SK-N-SH (cell line): ENCODE data around the gene PYY. TPM values are rescaled to one million over a fixed set of nuclear protein-coding genes. Genes with fewer than 3 reads are reported as not detected.

Experiments used
- CTCF ChIA-PET: fragments of 300-600, 350-600 bp; formaldehyde crosslinking; extraction: SDS; loops from one replicate; lab custom pipeline; 2021; lab: Yijun Ruan, JAX
- POLR2A ChIA-PET: fragments of 350-600 bp; sonication (Branson Sonifier 250); formaldehyde crosslinking; extraction: SDS; loops from one replicate; lab custom pipeline; 2020; ENCODE audit warnings: antibody characterized with exemption, inconsistent platforms; lab: Yijun Ruan, JAX
- DNase-seq: peaks from one replicate; pipeline ENCODE4 v3.0.0; 2012
- H2AFZ ChIP-seq: fragments of 200-600 bp; sonication (generic); 2 replicates; pipeline ENCODE4 v1.8.1; 2016; ENCODE audit warnings: antibody characterized with exemption, mild to moderate bottlenecking, low read depth
- H3F3A ChIP-seq: fragments of 200-600 bp; sonication (generic); replicated peaks from 2 replicates; pipeline ENCODE3; 2016; ENCODE audit warnings: antibody characterized with exemption, mild to moderate bottlenecking; ENCODE audit not compliant: insufficient read depth
- H3K27ac ChIP-seq, 2 experiments: fragments of 200-500 bp in 1 of 2; fragments of 200-600 bp in 1 of 2; sonication (Bioruptor generic) in 1 of 2; sonication (generic), shearing (Covaris generic) in 1 of 2; 2 replicates each; pipeline versions ENCODE4 v1.5.1 to v1.6.1; 2014 to 2016; ENCODE audit warnings: low read depth in 2 of 2, inconsistent platforms in 1 of 2, low read length in 1 of 2, mild to moderate bottlenecking in 1 of 2, mixed read lengths in 1 of 2
- H3K27me3 ChIP-seq: fragments of 200-600 bp; sonication (generic), shearing (Covaris generic); 2 replicates; pipeline ENCODE4 v1.6.1; 2016; ENCODE audit warnings: mixed run types; ENCODE audit not compliant: insufficient read depth
- H3K36me3 ChIP-seq, 2 experiments: fragments of 200-500 bp in 1 of 2; fragments of 200-600 bp in 1 of 2; sonication (Bioruptor generic) in 1 of 2; sonication (generic) in 1 of 2; replicated peaks in 1 of 2; 2 replicates each; pipeline versions ENCODE3 to v1.5.1; 2014 to 2016; ENCODE audit warnings: low read length in 1 of 2, mild to moderate bottlenecking in 1 of 2; ENCODE audit not compliant: insufficient read depth in 2 of 2, control insufficient read depth in 1 of 2
- H3K4me1 ChIP-seq, 2 experiments: fragments of 200-500 bp in 1 of 2; fragments of 200-600 bp in 1 of 2; sonication (Bioruptor generic) in 1 of 2; sonication (generic), shearing (Covaris generic) in 1 of 2; 2 replicates each; pipeline versions ENCODE4 v1.5.1 to v1.6.1; 2014 to 2016; ENCODE audit warnings: low read depth in 1 of 2, low read length in 1 of 2, mixed run types in 1 of 2; ENCODE audit not compliant: insufficient read depth in 2 of 2, control insufficient read depth in 1 of 2
- H3K4me2 ChIP-seq: fragments of 200-600 bp; sonication (generic), shearing (Covaris generic); 2 replicates; pipeline ENCODE4 v1.6.1; 2017; ENCODE audit warnings: mixed run types
- H3K4me3 ChIP-seq, 2 experiments: fragments of 200-500 bp in 1 of 2; fragments of 200-600 bp in 1 of 2; sonication (Bioruptor generic) in 1 of 2; sonication (generic), shearing (Covaris generic) in 1 of 2; 2 replicates each; pipeline versions ENCODE4 v1.5.1 to v1.8.1; 2014 to 2016; ENCODE audit warnings: low read depth in 2 of 2, inconsistent platforms in 1 of 2, low read length in 1 of 2, mild to moderate bottlenecking in 1 of 2, mixed read lengths in 1 of 2, moderate library complexity in 1 of 2
- H3K79me2 ChIP-seq: fragments of 200-600 bp; sonication (generic); 2 replicates; pipeline ENCODE4 v1.8.1; 2017; ENCODE audit warnings: mild to moderate bottlenecking; ENCODE audit not compliant: insufficient read depth
- H3K9ac ChIP-seq: fragments of 200-600 bp; sonication (generic); 2 replicates; pipeline ENCODE4 v1.6.1; 2017; ENCODE audit warnings: mixed run types
- H3K9me2 ChIP-seq: fragments of 200-600 bp; sonication (generic); 2 replicates; pipeline ENCODE4 v1.6.1; 2017; ENCODE audit warnings: mixed run types
- H3K9me3 ChIP-seq: fragments of 200-600 bp; sonication (generic); 2 replicates; pipeline ENCODE4 v1.6.1; 2017; ENCODE audit warnings: mixed run types, mild to moderate bottlenecking, moderate library complexity
- H4K20me1 ChIP-seq: fragments of 200-600 bp; sonication (generic); 2 replicates; pipeline ENCODE4 v1.6.1; 2017; ENCODE audit warnings: mild to moderate bottlenecking, mixed run types; ENCODE audit not compliant: insufficient read depth
- CHD2 ChIP-seq: fragments of 150-350 bp; IDR thresholded peaks from 2 replicates; pipeline ENCODE4 v1.6.1; 2018; ENCODE audit warnings: low read length; ENCODE audit not compliant: partially characterized antibody
- ELF1 ChIP-seq: IDR thresholded peaks from 2 replicates; pipeline ENCODE4 v1.4.0; 2012
- FOSL2 ChIP-seq: IDR thresholded peaks from 2 replicates; pipeline ENCODE4 v1.4.0; 2012; ENCODE audit warnings: low read depth, mild to moderate bottlenecking, moderate library complexity, borderline replicate concordance
- GABPA ChIP-seq: IDR thresholded peaks from 2 replicates; pipeline ENCODE4 v1.4.0; 2012; ENCODE audit warnings: low read depth, mild to moderate bottlenecking
- IRF3 ChIP-seq: fragments of 150-350 bp; IDR thresholded peaks from 2 replicates; pipeline ENCODE4 v1.6.1; 2016; ENCODE audit warnings: mild to moderate bottlenecking, low read depth, low read length
- MAX ChIP-seq: IDR thresholded peaks from 2 replicates; pipeline ENCODE4 v1.4.0; 2012; ENCODE audit warnings: low read depth
- MEF2A ChIP-seq: IDR thresholded peaks from 2 replicates; pipeline ENCODE4 v1.4.0; 2012; ENCODE audit warnings: low read depth, borderline replicate concordance
- RFX5 ChIP-seq: IDR thresholded peaks from 2 replicates; pipeline ENCODE4 v1.6.1; 2012; ENCODE audit warnings: mild to moderate bottlenecking, improper control_type of control experiment, low read length
- SMC3 ChIP-seq: IDR thresholded peaks from 2 replicates; pipeline ENCODE4 v1.6.1; 2012; ENCODE audit warnings: low read depth, low read length, improper control_type of control experiment
- TAF1 ChIP-seq: IDR thresholded peaks from 2 replicates; pipeline ENCODE4 v1.6.1; 2012; ENCODE audit warnings: low read depth, mild to moderate bottlenecking, low read length, moderate library complexity, borderline replicate concordance
- TCF12 ChIP-seq: IDR thresholded peaks from 2 replicates; pipeline ENCODE4 v1.4.0; 2012
- TEAD4 ChIP-seq: IDR thresholded peaks from 2 replicates; pipeline ENCODE4 v1.4.0; 2012; ENCODE audit warnings: mild to moderate bottlenecking, borderline replicate concordance; ENCODE audit not compliant: insufficient read depth
- YY1 ChIP-seq: IDR thresholded peaks from 2 replicates; pipeline ENCODE4 v1.4.0; 2012; ENCODE audit warnings: low read depth, mild to moderate bottlenecking
- WGBS: methylation state at CpG from one replicate; pipeline ENCODE4 v1.1.6; 2017; ENCODE audit warnings: low lambda C conversion rate; 5-methylcytosine and 5-hydroxymethylcytosine counted together
- polyA plus RNA-seq, 3 experiments: library from polyadenylated mRNA; depleted of rRNA; stranded (reverse); fragments of >200 nt; gene quantifications; 2 replicates each; pipeline ENCODE4 v1.2.3, GENCODE V29; 2012
- TF ChIP-seq, protein P1 (sequence below): IDR thresholded peaks from 2 replicates; pipeline ENCODE4; 2012
- TF ChIP-seq, protein P2 (sequence below): IDR thresholded peaks from 2 replicates; pipeline ENCODE4 v1.4.0; 2012; ENCODE audit warnings: low read depth, borderline replicate concordance
- TF ChIP-seq, protein P3 (sequence below): fragments of 150-350 bp; IDR thresholded peaks from 2 replicates; pipeline ENCODE4 v1.6.1; 2017; ENCODE audit warnings: antibody characterized with exemption, low read length, low read depth, borderline replicate concordance

PYY gene
- 0.10 and 0.21 TPM in 2 replicates for polyA plus RNA-seq (2012; rRNA removed)
- 0.08 and 0.14 TPM in 2 replicates for polyA plus RNA-seq (2012; cell fraction: cytosol; rRNA removed)
- polyA plus RNA-seq (2012; cell fraction: nucleus; rRNA removed), result 0.33 and 0.36 TPM in 2 replicates

GRCh38 chr17:43953746-43954145 lies at the start of gene PYY:
Gene PYY (minus strand): TSS chr17:43953940. CDS start chr17:43953483, 457 bp downstream.
- Histone ChIP-seq H3K9me3 (no peaks in the 10 kb centered on the region), H3K9ac (no peak within 1 kb of the TSS), H3K4me2 (no peak within 1 kb of the TSS), H3K9me2 (no peaks in the 10 kb centered on the region), H3F3A (no peaks in the 10 kb centered on the region), H3K4me3 (no peak within 1 kb of the TSS), H2AFZ (no peak within 1 kb of the TSS), H3K36me3 (no peaks in the 10 kb centered on the region), H3K4me1 (no peaks in the 10 kb centered on the region), H4K20me1 (no peaks in the 10 kb centered on the region), H3K79me2 (no peaks in the 10 kb centered on the region), H3K27me3 (no peaks in the 10 kb centered on the region), H3K27ac (no peak within 1 kb of the TSS)
- no peak for TF ChIP-seq MAX
- TF ChIP-seq, protein P1, sequence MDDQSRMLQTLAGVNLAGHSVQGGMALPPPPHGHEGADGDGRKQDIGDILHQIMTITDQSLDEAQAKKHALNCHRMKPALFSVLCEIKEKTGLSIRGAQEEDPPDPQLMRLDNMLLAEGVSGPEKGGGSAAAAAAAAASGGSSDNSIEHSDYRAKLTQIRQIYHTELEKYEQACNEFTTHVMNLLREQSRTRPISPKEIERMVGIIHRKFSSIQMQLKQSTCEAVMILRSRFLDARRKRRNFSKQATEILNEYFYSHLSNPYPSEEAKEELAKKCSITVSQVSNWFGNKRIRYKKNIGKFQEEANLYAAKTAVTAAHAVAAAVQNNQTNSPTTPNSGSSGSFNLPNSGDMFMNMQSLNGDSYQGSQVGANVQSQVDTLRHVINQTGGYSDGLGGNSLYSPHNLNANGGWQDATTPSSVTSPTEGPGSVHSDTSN, result no peak
- no peak for TF ChIP-seq TEAD4
- TF ChIP-seq, protein P2, sequence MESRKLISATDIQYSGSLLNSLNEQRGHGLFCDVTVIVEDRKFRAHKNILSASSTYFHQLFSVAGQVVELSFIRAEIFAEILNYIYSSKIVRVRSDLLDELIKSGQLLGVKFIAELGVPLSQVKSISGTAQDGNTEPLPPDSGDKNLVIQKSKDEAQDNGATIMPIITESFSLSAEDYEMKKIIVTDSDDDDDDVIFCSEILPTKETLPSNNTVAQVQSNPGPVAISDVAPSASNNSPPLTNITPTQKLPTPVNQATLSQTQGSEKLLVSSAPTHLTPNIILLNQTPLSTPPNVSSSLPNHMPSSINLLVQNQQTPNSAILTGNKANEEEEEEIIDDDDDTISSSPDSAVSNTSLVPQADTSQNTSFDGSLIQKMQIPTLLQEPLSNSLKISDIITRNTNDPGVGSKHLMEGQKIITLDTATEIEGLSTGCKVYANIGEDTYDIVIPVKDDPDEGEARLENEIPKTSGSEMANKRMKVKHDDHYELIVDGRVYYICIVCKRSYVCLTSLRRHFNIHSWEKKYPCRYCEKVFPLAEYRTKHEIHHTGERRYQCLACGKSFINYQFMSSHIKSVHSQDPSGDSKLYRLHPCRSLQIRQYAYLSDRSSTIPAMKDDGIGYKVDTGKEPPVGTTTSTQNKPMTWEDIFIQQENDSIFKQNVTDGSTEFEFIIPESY, result no peak
- no peak for TF ChIP-seq FOSL2
- TF ChIP-seq MEF2A, result no peak
- TF ChIP-seq IRF3, result no peak
- no peak for TF ChIP-seq TAF1
- TF ChIP-seq RFX5, result no peak
- TF ChIP-seq ELF1, result no peak
- TF ChIP-seq GABPA, result no peak
- TF ChIP-seq, protein P3, sequence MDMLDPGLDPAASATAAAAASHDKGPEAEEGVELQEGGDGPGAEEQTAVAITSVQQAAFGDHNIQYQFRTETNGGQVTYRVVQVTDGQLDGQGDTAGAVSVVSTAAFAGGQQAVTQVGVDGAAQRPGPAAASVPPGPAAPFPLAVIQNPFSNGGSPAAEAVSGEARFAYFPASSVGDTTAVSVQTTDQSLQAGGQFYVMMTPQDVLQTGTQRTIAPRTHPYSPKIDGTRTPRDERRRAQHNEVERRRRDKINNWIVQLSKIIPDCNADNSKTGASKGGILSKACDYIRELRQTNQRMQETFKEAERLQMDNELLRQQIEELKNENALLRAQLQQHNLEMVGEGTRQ, result no peak
- no peak for TF ChIP-seq YY1
- no peak for TF ChIP-seq TCF12
- TF ChIP-seq CHD2, result no peak
- no peak for TF ChIP-seq SMC3
- DNase-seq, result no peak
- CTCF ChIA-PET, result interaction anchor here (2.6 kb wide), 1 partner anchor 10 kb away, joined by 12 read pairs; the partner anchor contains the start of gene PPY
- POLR2A ChIA-PET, result no interaction called here
- WGBS, result 79% methylated on average over 7 of the region's 11 CpGs
